Stimulated activated CD4-positive, alpha-beta T cell treated with anti-CD3 and anti-CD28 coated beads, Interleukin-2, amount 100 ng/mL, for 48 hours (primary cell): ENCODE data around the gene MDM1.

Experiments
- DNase-seq, 2 donors: peaks; one replicate each; pipeline ENCODE4 v3.0.0-alpha.2; 2020

The MDM1 gene

GRCh38 chr12:68317047-68317667 lies 15.0 kb downstream of the MDM1 start:
- peak; percentile 41 to 50 for DNase-seq

GRCh38 chr12:68310370-68310769 lies 21.8 kb downstream of the MDM1 start:
- DNase-seq, result no peak

- DNase-seq, result no peak
Measured at GRCh38 chr12:68306564-68306963, 25.6 kb downstream of the MDM1 start.

GRCh38 chr12:68305278-68305677 lies 26.9 kb downstream of the MDM1 start:
- DNase-seq, result no peak

GRCh38 chr12:68304626-68305025 lies 27.5 kb downstream of the MDM1 start:
- no peak for DNase-seq

- DNase-seq, result no peak
Measured at GRCh38 chr12:68303850-68304249, 28.3 kb downstream of the MDM1 start.

GRCh38 chr12:68297929-68298328 lies 34.2 kb downstream of the MDM1 start:
- DNase-seq, result no peak

- no peak for DNase-seq
Measured at GRCh38 chr12:68294251-68294650, 37.9 kb downstream of the MDM1 start.

GRCh38 chr12:68293347-68293746 lies 38.8 kb downstream of the MDM1 start:
- DNase-seq, result no peak

GRCh38 chr12:68292151-68292943 lies 39.8 kb downstream of the MDM1 start:
- no peak for DNase-seq

- no peak for DNase-seq
Measured at GRCh38 chr12:68291396-68292036, 40.6 kb downstream of the MDM1 start.

- DNase-seq, result peak; percentile 25 to 30
Measured at GRCh38 chr12:68290126-68290525, 42.0 kb downstream of the MDM1 start.

- no peak for DNase-seq
Measured at GRCh38 chr12:68287106-68287505, 45.1 kb downstream of the MDM1 start.

GRCh38 chr12:68286396-68286795 lies 45.8 kb downstream of the MDM1 start:
- no peak for DNase-seq

GRCh38 chr12:68285541-68285940 lies 46.6 kb downstream of the MDM1 start:
- no peak for DNase-seq

- DNase-seq, result no peak
Measured at GRCh38 chr12:68281322-68282077, 50.7 kb downstream of the MDM1 start.

GRCh38 chr12:68280240-68280639 lies 51.9 kb downstream of the MDM1 start:
- no peak for DNase-seq

GRCh38 chr12:68279227-68280054 lies 52.7 kb downstream of the MDM1 start:
- no peak for DNase-seq

- no peak for DNase-seq
Measured at GRCh38 chr12:68276402-68276930, 55.7 kb downstream of the MDM1 start.

GRCh38 chr12:68272732-68273131 lies 59.4 kb downstream of the MDM1 start:
- DNase-seq, result no peak

- no peak for DNase-seq
Measured at GRCh38 chr12:68271346-68271745, 60.8 kb downstream of the MDM1 start.

- no peak for DNase-seq
Measured at GRCh38 chr12:68270358-68270757, 61.8 kb downstream of the MDM1 start.
